SU-DHL-6 (cell line): ENCODE data around the gene MICALL1.

Source experiments
- EZH2phosphoT487 ChIP-seq: fragments of 200-600 bp; sonication (generic), shearing (Covaris generic); conservative IDR thresholded peaks from 2 replicates; pipeline ENCODE4 v1.6.1; 2018; ENCODE audit warnings: mild to moderate bottlenecking, antibody characterized with exemption, low read length, moderate library complexity, mixed read lengths
- TF ChIP-seq, protein P1 (sequence below): fragments of 200-600 bp; sonication (generic); IDR thresholded peaks from one replicate; pipeline ENCODE4 v1.5.1; 2017; ENCODE audit warnings: antibody characterized with exemption, mild to moderate bottlenecking, low read length, moderate library complexity; ENCODE audit not compliant: insufficient read depth, poor library complexity, severe bottlenecking

- TF ChIP-seq, protein P1, sequence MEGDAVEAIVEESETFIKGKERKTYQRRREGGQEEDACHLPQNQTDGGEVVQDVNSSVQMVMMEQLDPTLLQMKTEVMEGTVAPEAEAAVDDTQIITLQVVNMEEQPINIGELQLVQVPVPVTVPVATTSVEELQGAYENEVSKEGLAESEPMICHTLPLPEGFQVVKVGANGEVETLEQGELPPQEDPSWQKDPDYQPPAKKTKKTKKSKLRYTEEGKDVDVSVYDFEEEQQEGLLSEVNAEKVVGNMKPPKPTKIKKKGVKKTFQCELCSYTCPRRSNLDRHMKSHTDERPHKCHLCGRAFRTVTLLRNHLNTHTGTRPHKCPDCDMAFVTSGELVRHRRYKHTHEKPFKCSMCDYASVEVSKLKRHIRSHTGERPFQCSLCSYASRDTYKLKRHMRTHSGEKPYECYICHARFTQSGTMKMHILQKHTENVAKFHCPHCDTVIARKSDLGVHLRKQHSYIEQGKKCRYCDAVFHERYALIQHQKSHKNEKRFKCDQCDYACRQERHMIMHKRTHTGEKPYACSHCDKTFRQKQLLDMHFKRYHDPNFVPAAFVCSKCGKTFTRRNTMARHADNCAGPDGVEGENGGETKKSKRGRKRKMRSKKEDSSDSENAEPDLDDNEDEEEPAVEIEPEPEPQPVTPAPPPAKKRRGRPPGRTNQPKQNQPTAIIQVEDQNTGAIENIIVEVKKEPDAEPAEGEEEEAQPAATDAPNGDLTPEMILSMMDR = no peak
- no peak for TF ChIP-seq EZH2phosphoT487
These were observed 389 bp downstream of the MICALL1 start for GRCh38 chr22:37906364-37907008.
